GM18519 (cell line): Measurements from ENCODE around the gene CD96.
"Not testable (repeated sequence)": the region's sequence is repeated elsewhere in the genome, so short reads cannot be mapped to it uniquely, and the experiment has no call there.

Experiments used
- ATAC-seq: cut with Tn5 transposase; IDR thresholded peaks from one replicate; pipeline ENCODE4 v1.9.1; 2021; ENCODE audit warnings: mild to moderate bottlenecking, moderate library complexity; ENCODE audit not compliant: unreplicated experiment, low FRiP score

Gene CD96

DNA sequence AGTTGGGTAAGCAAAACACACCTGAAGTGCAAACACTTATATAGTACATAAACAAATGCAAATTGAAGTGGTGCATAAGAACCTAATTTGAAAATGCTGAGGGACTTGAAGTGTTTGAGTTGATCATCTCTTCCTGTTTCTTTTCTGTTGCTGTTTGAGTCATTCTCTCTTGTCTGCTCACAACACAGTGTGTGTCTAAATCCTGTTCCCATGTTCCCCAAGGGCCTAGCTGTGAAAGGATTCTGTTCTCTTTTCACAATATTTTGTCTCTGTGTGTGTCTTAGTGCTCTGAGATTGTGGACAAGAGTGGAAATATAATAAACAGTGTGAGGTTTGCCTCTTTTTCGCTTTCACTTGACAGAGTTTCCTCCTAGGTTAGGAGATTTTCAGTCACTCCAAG lies 6.1 kb downstream of the CD96 start:
- peak; percentile 64 for ATAC-seq

GRCh38 chr3:111548756-111549155 lies 6.8 kb downstream of the CD96 start:
- no peak for ATAC-seq

DNA sequence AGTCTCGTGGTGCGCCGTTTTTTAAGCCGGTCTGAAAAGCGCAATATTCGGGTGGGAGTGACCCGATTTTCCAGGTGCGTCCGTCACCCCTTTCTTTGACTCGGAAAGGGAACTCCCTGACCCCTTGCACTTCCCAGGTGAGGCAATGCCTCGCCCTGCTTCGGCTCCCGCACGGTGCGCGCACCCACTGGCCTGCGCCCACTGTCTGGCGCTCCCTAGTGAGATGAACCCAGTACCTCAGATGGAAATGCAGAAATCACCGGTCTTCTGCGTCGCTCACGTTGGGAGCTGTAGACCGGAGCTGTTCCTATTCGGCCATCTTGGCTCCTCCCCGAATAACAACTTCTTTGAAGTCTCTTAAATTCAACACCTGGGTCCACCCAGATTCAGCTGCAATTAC lies 19.9 kb downstream of the CD96 start:
- ATAC-seq, result not testable (repeated sequence)

DNA sequence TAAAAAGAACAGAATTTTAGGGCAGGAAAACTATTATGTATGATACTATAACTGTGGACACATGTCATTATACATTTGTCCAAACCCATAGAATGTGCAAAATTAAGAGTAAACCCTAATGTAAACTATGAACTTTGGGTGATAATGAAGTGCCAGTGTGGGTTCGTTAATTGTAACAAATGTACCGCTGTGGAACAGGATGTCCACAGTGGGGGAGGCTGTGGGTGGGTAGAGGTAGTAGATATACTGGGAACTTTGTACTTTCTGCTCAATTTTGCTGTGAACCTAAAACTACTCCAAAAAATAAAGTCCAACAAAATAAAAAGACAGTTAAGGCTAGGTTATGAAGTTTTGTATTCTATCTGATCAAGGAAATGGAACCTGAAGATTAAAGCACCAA lies 24.8 kb downstream of the CD96 start:
- no peak for ATAC-seq

- ATAC-seq, result no peak
Measured at GRCh38 chr3:111568355-111568754, 26.4 kb downstream of the CD96 start.

- ATAC-seq, result no peak
Measured at GRCh38 chr3:111568911-111569310, 26.9 kb downstream of the CD96 start.

DNA sequence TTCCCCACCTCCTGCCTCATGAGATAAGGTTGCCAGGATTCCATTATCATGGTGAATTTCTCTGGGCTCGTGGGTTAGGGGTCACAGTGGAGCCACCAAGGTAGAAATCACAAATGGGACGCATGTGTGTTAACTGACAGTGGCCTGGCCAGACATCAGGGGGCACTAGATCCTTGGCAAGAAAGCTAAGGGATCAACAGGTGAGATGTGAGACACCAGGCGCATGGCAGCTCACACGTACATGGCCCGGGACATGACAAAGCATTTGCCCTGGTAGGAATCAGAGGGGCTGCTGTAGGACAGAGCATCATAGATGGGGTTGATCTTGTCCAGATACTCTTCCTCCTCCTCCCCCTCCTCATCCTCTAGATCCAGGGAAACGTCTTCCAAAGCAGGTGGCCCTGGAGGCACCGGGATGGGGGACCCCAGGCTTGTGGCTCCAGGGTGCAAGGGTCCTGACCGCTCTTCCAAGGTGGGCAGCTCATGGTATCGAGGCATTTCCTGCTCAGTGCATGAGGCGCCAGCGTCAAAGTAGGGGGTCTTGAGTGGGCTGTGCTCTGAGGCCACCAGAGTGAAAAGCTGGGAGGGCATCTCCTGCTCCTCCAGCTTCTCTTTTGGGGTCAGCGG lies 28.5 kb downstream of the CD96 start:
- ATAC-seq, result no peak

DNA sequence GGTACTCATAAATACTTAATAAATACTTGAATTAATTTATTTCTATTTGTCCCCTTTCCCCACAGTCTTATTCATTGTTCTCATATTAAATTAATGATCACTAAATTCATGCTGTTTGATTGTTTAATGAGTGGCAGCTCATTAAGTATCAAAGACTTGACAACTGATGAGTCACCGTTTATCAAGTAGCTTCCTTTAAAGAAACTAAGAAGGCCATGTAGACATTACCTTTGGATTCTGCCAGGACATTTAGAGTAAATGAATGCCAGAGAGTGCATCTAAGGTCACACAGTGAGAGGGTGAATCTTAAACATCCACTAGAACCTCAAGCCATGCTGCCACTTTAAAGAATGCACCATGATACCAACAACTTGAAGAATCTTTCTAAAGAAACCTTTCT lies 29.3 kb downstream of the CD96 start:
- no peak for ATAC-seq

DNA sequence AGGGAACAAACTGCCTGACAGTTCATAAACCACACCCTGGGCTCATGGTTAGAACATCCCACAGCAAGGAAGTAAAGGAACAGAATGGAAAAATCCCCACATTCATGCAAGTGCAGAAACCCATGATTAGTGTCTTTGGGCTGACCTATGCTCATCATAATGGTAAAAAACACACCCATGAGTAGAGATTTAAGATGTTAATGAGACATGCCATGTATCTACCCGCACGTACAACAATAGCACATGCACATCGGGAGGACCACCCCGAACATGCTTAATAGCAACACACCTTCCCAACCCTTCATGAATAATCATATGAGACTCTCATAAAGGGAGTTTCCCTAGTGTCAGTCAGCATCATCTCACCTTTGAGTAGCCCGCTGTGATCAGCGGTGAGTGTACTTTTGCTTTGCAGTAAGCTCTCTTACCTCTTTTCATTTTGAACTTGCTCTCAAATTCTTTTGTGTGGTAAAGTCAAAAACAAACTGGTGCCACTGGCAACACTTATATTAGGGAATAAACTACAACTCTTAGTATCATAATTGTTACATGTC lies 30.0 kb downstream of the CD96 start:
- no peak for ATAC-seq

- ATAC-seq, result no peak
Measured at GRCh38 chr3:111577113-111577512, 35.1 kb downstream of the CD96 start.

DNA sequence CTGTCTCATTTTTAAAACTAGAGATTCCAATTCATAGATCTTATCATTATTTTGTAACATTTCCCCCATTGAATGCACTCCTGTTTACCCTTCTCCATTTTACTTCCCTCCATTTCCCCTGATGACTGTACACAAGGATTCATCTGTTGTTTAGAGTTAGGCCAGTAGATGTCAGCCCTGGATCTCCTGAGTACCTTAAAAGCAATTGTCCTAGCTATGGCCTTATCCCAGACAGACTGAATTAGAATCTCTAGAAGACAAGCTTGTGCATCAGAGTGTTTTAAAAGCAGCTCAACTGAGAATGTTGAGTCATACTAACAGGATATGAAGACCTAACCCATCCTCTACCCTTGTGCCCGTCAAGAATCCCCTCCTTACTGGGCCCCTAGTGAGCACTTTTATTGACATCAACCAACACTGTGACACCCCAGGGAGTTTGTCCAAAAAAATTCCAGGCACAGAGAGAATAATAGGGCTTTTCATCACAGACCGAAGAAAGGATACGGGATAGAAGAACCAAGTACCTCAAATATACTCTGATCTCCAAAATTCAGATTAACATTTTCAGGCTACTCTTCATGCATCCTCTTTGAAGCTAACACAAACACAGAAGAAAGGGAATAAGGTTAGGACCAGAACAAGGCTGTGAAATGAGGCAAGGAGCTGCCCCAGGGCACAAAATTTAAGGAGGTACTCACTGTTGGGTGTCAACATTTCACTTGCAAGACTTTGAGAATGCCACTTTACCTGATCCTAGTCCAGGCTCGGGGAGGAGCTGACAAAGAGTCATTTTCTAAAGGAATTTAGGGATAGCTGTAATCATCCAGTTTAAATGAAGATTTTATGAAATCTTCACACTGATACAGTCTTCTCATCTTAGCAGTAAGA lies 36.0 kb downstream of the CD96 start:
- ATAC-seq, result peak; percentile 95

- ATAC-seq, result no peak
Measured at GRCh38 chr3:111578867-111579266, 36.9 kb downstream of the CD96 start.

DNA sequence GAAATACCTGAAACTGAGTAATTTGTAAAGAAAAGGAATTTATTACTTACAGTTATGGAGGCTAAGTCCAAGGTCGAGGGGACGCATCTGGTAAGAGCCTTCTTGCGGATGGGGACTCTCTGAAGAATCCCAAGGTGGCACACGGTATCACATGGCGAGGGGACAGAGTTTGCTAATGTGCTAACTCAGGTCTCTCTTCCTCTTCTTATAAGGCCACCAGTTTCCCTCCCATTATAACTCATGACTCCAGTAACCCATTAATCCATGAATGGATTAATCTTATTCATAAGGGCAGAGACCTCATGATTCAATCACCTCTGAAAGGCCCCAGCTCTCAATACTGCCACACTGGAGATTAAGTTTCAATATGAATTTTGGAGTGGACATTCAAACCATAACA lies 37.5 kb downstream of the CD96 start:
- ATAC-seq, result no peak

DNA sequence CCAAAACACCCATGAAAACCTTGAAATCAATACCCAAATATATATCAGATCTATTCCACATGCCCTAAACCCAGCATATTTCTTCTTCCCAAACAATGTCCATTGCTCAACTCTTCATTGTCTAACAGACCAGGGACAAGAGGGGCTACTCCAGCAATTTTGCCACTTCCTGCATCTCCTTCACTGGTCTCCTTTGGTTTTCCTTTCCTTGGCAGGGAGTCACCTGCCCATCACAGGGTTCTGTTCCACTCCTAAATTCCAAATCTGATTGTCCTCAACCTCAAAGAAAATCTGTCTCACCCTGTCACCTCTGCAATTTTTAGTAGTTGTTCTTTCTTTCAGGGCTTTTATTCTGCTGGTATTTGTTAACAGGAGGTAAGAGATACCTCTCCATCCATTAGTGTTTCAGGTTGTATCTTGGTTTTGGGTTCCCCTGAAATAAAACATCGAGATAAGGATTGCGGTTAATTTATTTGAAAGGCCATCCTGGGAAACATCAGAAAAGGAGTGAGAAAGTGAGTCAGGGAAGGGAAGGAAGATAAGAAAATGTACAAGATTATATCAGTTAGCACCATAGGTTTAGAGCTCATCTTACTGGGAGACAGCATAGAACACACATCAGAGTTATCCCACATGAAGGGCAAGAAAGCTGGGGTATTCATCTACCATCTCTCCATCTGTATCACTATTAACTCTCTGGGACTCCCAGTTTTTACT lies 39.6 kb downstream of the CD96 start:
- no peak for ATAC-seq

DNA sequence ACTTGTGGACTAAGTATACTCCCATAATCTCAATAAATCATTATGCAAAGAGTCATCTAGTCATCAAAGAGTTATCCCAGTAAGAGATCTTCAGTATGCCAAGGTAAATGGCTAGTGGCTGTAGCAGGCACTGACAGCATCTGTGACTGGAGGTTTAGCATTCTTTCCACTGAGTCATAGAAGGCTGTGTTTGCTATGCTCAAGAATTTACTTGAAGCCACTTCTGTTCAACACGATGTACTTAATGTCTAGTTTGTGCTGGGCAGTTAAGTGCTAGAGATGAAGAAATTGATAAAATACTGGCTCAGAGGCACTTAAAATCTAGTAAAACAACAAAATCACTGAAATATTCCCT lies 40.1 kb downstream of the CD96 start:
- no peak for ATAC-seq

- ATAC-seq, result no peak
Measured at GRCh38 chr3:111584744-111585143, 42.7 kb downstream of the CD96 start.

- no peak for ATAC-seq
Measured at GRCh38 chr3:111585217-111585616, 43.2 kb downstream of the CD96 start.

DNA sequence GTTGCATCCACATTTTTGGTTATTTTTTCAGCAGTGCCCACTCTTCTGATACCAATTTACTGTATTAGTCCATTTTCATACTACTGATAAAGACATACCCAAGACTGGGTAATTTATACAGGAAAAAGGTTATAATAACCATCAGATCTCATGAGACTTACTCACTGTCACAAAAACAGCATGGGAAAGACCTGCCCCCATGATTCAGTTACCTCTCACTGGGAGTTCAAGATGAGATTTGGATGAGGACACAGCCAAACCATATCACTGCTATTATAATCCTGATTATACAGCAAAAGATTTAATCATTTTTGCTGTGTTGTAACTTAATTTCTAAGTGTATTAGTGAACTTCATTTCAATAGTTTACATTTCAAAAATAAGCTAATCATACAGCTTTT lies 46.5 kb downstream of the CD96 start:
- no peak for ATAC-seq

GRCh38 chr3:111589303-111590142 lies 47.5 kb downstream of the CD96 start:
- ATAC-seq, result no peak

GRCh38 chr3:111590143-111590491 lies 48.1 kb downstream of the CD96 start:
- no peak for ATAC-seq
